Right lobe of liver (tissue), 4 donors: ENCODE measurements around the gene ZNF124.

Experiments
- POLR2A ChIP-seq: fragments of 450-650 bp; IDR thresholded peaks from one replicate; pipeline ENCODE4 v1.6.1; 2017; ENCODE audit warnings: antibody characterized with exemption, mild to moderate bottlenecking
- TF ChIP-seq, protein P1 (sequence below), 4 donors: fragments of 200-600 bp in 3 of 4; fragments of 450-650 bp in 1 of 4; IDR thresholded peaks; one replicate each; pipeline versions ENCODE4 v1.5.1 to v1.8.0; 2016 to 2022; ENCODE audit warnings: antibody characterized with exemption in 4 of 4, mild to moderate bottlenecking in 2 of 4
- donor health status: DM: no; HTN: no; CAD: no.
- donor health status: DM: no; HTN: no; CAD: no.
- donor health status: DM: no; HTN: yes; CAD: no.

DNA sequence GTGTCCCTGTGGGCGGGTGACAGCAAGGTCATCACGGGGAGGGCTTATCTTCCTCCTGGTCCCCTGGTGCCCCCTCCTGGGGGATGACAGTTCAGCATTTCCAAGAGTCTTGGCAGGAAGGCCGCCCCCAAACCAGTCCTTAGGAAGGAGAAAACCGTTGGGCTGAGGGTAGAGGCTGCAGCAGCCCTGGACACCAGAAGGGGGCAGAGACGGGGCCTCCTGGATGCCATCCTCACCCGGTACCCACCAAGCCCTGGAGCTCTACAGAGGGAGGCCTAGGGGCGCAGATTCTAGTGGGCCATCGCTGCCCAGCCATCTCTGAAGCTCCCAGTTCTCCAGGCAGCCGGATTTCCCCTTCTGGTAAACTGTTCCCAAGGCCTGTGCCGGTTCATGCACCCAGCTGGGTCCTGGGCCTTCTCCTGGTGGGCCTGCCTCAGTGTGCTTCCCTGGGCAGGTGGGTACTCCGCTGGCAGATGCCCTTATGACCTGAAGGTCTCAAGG is 52.8 kb downstream of the ZNF124 start:
- TF ChIP-seq POLR2A: no peak
- TF ChIP-seq, protein P1, sequence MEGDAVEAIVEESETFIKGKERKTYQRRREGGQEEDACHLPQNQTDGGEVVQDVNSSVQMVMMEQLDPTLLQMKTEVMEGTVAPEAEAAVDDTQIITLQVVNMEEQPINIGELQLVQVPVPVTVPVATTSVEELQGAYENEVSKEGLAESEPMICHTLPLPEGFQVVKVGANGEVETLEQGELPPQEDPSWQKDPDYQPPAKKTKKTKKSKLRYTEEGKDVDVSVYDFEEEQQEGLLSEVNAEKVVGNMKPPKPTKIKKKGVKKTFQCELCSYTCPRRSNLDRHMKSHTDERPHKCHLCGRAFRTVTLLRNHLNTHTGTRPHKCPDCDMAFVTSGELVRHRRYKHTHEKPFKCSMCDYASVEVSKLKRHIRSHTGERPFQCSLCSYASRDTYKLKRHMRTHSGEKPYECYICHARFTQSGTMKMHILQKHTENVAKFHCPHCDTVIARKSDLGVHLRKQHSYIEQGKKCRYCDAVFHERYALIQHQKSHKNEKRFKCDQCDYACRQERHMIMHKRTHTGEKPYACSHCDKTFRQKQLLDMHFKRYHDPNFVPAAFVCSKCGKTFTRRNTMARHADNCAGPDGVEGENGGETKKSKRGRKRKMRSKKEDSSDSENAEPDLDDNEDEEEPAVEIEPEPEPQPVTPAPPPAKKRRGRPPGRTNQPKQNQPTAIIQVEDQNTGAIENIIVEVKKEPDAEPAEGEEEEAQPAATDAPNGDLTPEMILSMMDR (IDR thresholded peaks at IDR 0.05): peak in 2 of 4 donors; percentile 6 to 15
